ENCODE data around the gene TMEM203.
"Not testable (repeated sequence)": the region's sequence is repeated elsewhere in the genome, so short reads cannot be mapped to it uniquely, and the experiment has no call there.

TMEM203 gene

DNA sequence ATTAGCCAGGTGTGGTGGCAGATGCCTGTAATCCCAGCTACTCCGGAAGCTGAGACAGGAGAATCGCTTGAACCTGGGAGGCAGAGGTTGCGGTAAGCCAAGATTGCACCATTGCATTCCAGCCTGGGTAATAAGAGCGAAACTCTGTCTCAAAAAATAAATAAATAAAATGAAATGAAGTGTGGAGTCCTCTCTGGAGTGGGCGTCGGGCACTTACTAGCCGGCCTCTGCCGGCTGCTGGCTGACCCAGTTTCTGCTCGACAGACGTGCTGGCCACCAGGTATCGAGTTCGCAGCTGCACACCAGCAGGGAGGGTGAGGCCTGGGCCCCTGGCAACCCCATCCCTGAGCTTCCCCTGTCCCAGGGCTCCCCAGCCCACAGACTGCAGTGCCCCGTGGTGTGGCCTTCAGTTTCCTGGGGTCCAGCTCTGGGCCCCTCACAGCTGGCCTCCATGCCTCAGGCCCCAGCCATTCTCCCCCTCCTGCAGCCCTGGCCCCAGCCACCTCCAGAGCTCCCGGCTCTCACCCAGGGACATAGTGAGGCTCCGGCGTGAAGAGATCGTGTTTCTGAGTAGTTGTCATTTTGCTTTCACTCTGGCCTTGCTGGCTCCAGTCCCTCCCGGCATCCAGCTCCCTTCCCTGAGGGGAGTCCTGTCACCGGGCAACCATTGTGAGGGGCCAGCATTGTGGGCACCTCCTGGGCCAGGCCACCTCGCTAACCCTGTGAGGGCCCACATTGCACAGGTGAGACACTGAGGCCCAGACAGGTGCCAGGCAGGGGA lies 41.9 kb upstream of the TMEM203 start:
- no CpG with 5 or more reads among the region's 20 CpGs for WGBS (ENCODE audit: insufficient coverage, insufficient read length)
- Histone ChIP-seq H3K27me3 (ENCODE audit: control insufficient read depth, insufficient read depth, low read length) (no peaks in the 10 kb centered on the region), H3K36me3 (ENCODE audit: control insufficient read depth, insufficient read depth, low read length) (peaks cover 15% of the 10 kb centered on the region), H3K9me3 (ENCODE audit: control insufficient read depth, insufficient read depth, low read length) (no peaks in the 10 kb centered on the region), H3K4me1 (ENCODE audit: control insufficient read depth, insufficient read depth, low read length) (peaks cover 10% of the 10 kb centered on the region), H3K27ac (ENCODE audit: low read length) (no peak overlapping the region), H3K4me3 (ENCODE audit: low read length) (no peak overlapping the region)
- DNase-seq (ENCODE audit: low read depth, low spot score), result no peak

GRCh38 chr9:137245450-137246421 lies 40.3 kb upstream of the TMEM203 start:
- Histone ChIP-seq H3K27ac (ENCODE audit: low read length) (no peak overlapping the region), H3K4me3 (ENCODE audit: low read length) (no peak overlapping the region), H3K27me3 (ENCODE audit: control insufficient read depth, insufficient read depth, low read length) (no peaks in the 10 kb centered on the region), H3K36me3 (ENCODE audit: control insufficient read depth, insufficient read depth, low read length) (peaks cover 15% of the 10 kb centered on the region), H3K9me3 (ENCODE audit: control insufficient read depth, insufficient read depth, low read length) (no peaks in the 10 kb centered on the region), H3K4me1 (ENCODE audit: control insufficient read depth, insufficient read depth, low read length) (peaks cover 5% of the 10 kb centered on the region; the same call in 1 of the 2 replicates)
- DNase-seq (ENCODE audit: low read depth, low spot score), result no peak
- WGBS (ENCODE audit: insufficient coverage, insufficient read length), result no CpG with 5 or more reads among the region's 25 CpGs

- Histone ChIP-seq H3K4me1 (ENCODE audit: control insufficient read depth, insufficient read depth, low read length) (peaks cover 3% of the 10 kb centered on the region; the same call in 1 of the 2 replicates), H3K4me3 (ENCODE audit: low read length) (no peak overlapping the region), H3K9me3 (ENCODE audit: control insufficient read depth, insufficient read depth, low read length) (no peaks in the 10 kb centered on the region), H3K36me3 (ENCODE audit: control insufficient read depth, insufficient read depth, low read length) (peaks cover 15% of the 10 kb centered on the region), H3K27me3 (ENCODE audit: control insufficient read depth, insufficient read depth, low read length) (no peaks in the 10 kb centered on the region), H3K27ac (ENCODE audit: low read length) (no peak overlapping the region)
- DNase-seq (ENCODE audit: low read depth, low spot score), result no peak
- WGBS (ENCODE audit: insufficient coverage, insufficient read length), result no CpG with 5 or more reads among the region's 36 CpGs
Observed at GRCh38 chr9:137244486-137245449, 39.3 kb upstream of the TMEM203 start.

GRCh38 chr9:137243626-137244485 lies 38.4 kb upstream of the TMEM203 start:
- H3K27ac ChIP-seq (ENCODE audit: low read length), result no peak overlapping the region
- H3K4me3 ChIP-seq (ENCODE audit: low read length), result no peak overlapping the region
- no peak for DNase-seq (ENCODE audit: low read depth, low spot score)
- no peaks in the 10 kb centered on the region for H3K9me3 ChIP-seq (ENCODE audit: control insufficient read depth, insufficient read depth, low read length)
- no peaks in the 10 kb centered on the region for H3K27me3 ChIP-seq (ENCODE audit: control insufficient read depth, insufficient read depth, low read length)
- WGBS (ENCODE audit: insufficient coverage, insufficient read length), result no CpG with 5 or more reads among the region's 15 CpGs
- peaks cover 15% of the 10 kb centered on the region for H3K36me3 ChIP-seq (ENCODE audit: control insufficient read depth, insufficient read depth, low read length)
- peaks cover 3% of the 10 kb centered on the region; the same call in 1 of the 2 replicates for H3K4me1 ChIP-seq (ENCODE audit: control insufficient read depth, insufficient read depth, low read length)

- peaks cover 15% of the 10 kb centered on the region for H3K36me3 ChIP-seq (ENCODE audit: control insufficient read depth, insufficient read depth, low read length)
- DNase-seq (ENCODE audit: low read depth, low spot score); H3K4me3 ChIP-seq (ENCODE audit: low read length); H3K4me1 ChIP-seq (ENCODE audit: control insufficient read depth, insufficient read depth, low read length); H3K27me3 ChIP-seq (ENCODE audit: control insufficient read depth, insufficient read depth, low read length); H3K27ac ChIP-seq (ENCODE audit: low read length); H3K9me3 ChIP-seq (ENCODE audit: control insufficient read depth, insufficient read depth, low read length): not testable (repeated sequence)
- WGBS (ENCODE audit: insufficient coverage, insufficient read length), result no CpG with 5 or more reads among the region's 18 CpGs
Observed at GRCh38 chr9:137243266-137243625, 37.8 kb upstream of the TMEM203 start.

DNA sequence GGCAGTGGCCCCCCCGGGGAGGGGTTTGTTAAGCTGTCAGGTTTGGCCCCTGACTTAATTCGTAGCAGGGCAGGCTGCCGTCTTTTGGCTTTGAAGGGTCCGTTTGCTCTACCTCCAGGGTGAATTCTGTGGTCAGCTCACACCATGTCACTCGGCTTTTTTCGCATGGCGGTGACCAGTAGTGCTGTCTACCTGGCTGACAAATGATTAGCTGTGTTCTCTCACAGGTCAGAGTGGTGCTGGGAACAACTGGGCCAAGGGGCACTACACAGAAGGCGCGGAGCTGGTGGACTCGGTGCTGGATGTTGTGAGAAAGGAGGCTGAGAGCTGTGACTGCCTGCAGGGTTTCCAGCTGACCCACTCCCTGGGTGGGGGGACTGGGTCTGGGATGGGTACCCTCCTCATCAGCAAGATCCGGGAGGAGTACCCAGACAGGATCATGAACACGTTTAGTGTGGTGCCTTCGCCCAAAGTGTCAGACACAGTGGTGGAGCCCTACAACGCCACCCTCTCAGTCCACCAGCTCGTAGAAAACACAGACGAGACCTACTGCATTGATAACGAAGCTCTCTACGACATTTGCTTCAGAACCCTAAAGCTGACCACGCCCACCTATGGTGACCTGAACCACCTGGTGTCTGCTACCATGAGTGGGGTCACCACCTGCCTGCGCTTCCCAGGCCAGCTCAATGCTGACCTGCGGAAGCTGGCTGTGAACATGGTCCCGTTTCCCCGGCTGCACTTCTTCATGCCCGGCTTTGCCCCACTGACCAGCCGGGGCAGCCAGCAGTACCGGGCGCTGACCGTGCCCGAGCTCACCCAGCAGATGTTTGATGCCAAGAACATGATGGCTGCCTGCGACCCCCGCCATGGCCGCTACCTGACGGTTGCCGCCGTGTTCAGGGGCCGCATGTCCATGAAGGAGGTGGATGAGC lies 37.1 kb upstream of the TMEM203 start:
- no peak for DNase-seq (ENCODE audit: low read depth, low spot score)
- Histone ChIP-seq H3K9me3 (ENCODE audit: control insufficient read depth, insufficient read depth, low read length) (no peaks in the 10 kb centered on the region), H3K27ac (ENCODE audit: low read length) (no peak overlapping the region), H3K4me3 (ENCODE audit: low read length) (peak overlapping the region; percentile 70; the same call in 1 of the 2 replicates), H3K4me1 (ENCODE audit: control insufficient read depth, insufficient read depth, low read length) (peaks cover 3% of the 10 kb centered on the region; the same call in 1 of the 2 replicates), H3K36me3 (ENCODE audit: control insufficient read depth, insufficient read depth, low read length) (peaks cover 15% of the 10 kb centered on the region), H3K27me3 (ENCODE audit: control insufficient read depth, insufficient read depth, low read length) (no peaks in the 10 kb centered on the region)
- no CpG with 5 or more reads among the region's 36 CpGs for WGBS (ENCODE audit: insufficient coverage, insufficient read length)

DNA sequence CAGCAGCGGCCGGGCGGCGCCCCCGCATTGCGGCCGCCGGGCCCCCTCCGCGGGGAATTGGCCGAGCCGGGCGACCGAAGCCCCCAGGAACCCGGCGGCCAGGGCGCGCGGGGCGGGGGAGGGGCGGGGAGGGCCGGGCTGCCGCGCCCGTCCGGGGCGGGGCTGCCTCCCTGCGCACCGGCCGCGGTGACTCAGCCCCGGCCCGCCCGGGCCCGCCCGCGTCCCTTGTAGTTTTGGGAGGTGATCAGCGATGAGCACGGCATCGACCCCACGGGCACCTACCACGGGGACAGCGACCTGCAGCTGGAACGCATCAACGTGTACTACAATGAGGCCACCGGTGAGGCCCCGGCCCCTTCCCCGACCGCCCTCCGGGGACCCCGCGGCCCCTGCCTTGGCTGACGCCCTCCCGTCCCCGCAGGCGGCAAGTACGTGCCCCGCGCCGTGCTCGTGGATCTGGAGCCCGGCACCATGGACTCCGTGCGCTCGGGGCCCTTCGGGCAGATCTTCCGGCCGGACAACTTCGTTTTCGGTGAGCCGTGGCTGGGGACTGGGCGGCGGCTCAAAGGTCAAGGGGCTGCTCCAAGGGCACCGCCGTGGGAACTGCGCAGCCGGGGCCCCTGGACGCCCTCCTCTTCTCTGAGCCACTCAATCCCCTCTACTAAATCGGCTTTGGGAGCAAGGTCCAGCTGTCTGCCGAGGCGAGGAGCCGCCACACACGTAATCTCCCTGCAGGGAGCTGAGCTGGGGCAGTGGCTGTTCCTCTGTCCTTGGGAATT lies 36.2 kb upstream of the TMEM203 start:
- H3K36me3 ChIP-seq (ENCODE audit: control insufficient read depth, insufficient read depth, low read length), result peaks cover 15% of the 10 kb centered on the region
- H3K27me3 ChIP-seq (ENCODE audit: control insufficient read depth, insufficient read depth, low read length), result no peaks in the 10 kb centered on the region
- H3K9me3 ChIP-seq (ENCODE audit: control insufficient read depth, insufficient read depth, low read length), result no peaks in the 10 kb centered on the region
- WGBS (ENCODE audit: insufficient coverage, insufficient read length), result no CpG with 5 or more reads among the region's 83 CpGs
- H3K4me1 ChIP-seq (ENCODE audit: control insufficient read depth, insufficient read depth, low read length), result peaks cover 6% of the 10 kb centered on the region; the same call in 1 of the 2 replicates
- peak overlapping the region; percentile 70 for H3K4me3 ChIP-seq (ENCODE audit: low read length)
- DNase-seq (ENCODE audit: low read depth, low spot score), result no peak
- no peak overlapping the region for H3K27ac ChIP-seq (ENCODE audit: low read length)

DNA sequence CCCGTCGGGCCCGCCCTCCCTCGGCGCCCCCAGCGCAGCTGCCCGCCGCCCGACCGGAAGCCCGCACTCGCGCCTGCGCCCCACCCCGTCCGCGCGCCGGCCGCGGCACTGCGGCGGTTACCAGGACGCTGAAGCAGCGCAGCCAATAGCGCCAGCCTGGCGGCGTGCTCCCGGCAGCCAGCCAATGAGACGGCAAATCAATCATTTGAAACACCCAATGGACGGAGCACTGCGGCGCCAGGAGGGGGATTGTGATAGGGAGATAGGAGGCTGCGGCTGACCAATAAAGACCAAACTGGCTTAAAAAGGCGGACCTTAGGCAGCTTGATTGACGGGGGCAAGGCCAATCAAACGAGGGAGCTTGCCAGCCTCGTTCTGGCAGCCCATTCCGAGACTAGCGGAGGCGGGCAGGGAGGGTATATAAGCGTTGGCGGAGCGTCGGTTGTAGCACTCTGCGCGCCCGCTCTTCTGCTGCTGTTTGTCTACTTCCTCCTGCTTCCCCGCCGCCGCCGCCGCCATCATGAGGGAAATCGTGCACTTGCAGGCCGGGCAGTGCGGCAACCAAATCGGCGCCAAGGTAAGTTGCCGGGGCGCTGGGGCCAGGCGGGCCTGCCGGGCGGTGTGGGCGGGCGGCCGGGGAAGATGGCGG lies 35.5 kb upstream of the TMEM203 start, which contains the start of gene TUBB4B:
TSS of gene TUBB4B (plus strand) at position 447 of the 649 bp plus-strand sequence. CDS start at position 521, 74 bp downstream.
- H3K4me1 ChIP-seq (ENCODE audit: control insufficient read depth, insufficient read depth, low read length), result peaks cover 8% of the 10 kb centered on the region
- no peaks in the 10 kb centered on the region for H3K27me3 ChIP-seq (ENCODE audit: control insufficient read depth, insufficient read depth, low read length)
- no CpG with 5 or more reads among the region's 67 CpGs for WGBS (ENCODE audit: insufficient coverage, insufficient read length)
- DNase-seq (ENCODE audit: low read depth, low spot score), result peak; percentile 99
- H3K36me3 ChIP-seq (ENCODE audit: control insufficient read depth, insufficient read depth, low read length), result peaks cover 15% of the 10 kb centered on the region
- H3K27ac ChIP-seq (ENCODE audit: low read length), result no peak within 1 kb of the TSS
- H3K9me3 ChIP-seq (ENCODE audit: control insufficient read depth, insufficient read depth, low read length), result no peaks in the 10 kb centered on the region
- peak within 1 kb of the TSS; percentile 81 for H3K4me3 ChIP-seq (ENCODE audit: low read length)
